ENCODE results near the gene MYO10.
"Not testable (repeated sequence)": the region's sequence is repeated elsewhere in the genome, so short reads cannot be mapped to it uniquely, and the experiment has no call there.

Gene MYO10

GRCh38 chr5:16723821-16724220 is 212.3 kb downstream of the MYO10 start:
- in situ Hi-C loops (cut with HindIII; ENCODE audit: low sequenced_read_pairs), result no loop called here

- in situ Hi-C loops (cut with HindIII; ENCODE audit: low sequenced_read_pairs), result no loop called here
These were observed 214.0 kb downstream of the MYO10 start for GRCh38 chr5:16722097-16722495.

GRCh38 chr5:16721151-16722096 is 214.7 kb downstream of the MYO10 start:
- in situ Hi-C loops (cut with HindIII; ENCODE audit: low sequenced_read_pairs), result no loop called here

- in situ Hi-C loops (cut with HindIII; ENCODE audit: low sequenced_read_pairs), result not testable (repeated sequence)
These were observed 218.1 kb downstream of the MYO10 start for GRCh38 chr5:16718036-16718435.

- in situ Hi-C loops (cut with HindIII; ENCODE audit: low sequenced_read_pairs), result no loop called here
These were observed 222.6 kb downstream of the MYO10 start for GRCh38 chr5:16713386-16713928.

GRCh38 chr5:16712620-16713019 is 223.5 kb downstream of the MYO10 start:
- in situ Hi-C loops (cut with HindIII; ENCODE audit: low sequenced_read_pairs), result no loop called here

- in situ Hi-C loops (cut with HindIII; ENCODE audit: low sequenced_read_pairs), result no loop called here
These were observed 223.9 kb downstream of the MYO10 start for GRCh38 chr5:16712178-16712577.

GRCh38 chr5:16709691-16710433 is 226.2 kb downstream of the MYO10 start:
- in situ Hi-C loops (cut with HindIII; ENCODE audit: low sequenced_read_pairs), result no loop called here

GRCh38 chr5:16707869-16708192 is 228.3 kb downstream of the MYO10 start:
- in situ Hi-C loops (cut with HindIII; ENCODE audit: low sequenced_read_pairs), result no loop called here

- in situ Hi-C loops (cut with HindIII; ENCODE audit: low sequenced_read_pairs), result no loop called here
These were observed 228.8 kb downstream of the MYO10 start for GRCh38 chr5:16707168-16707868.

- in situ Hi-C loops (cut with HindIII; ENCODE audit: low sequenced_read_pairs), result no loop called here
These were observed 231.1 kb downstream of the MYO10 start for GRCh38 chr5:16704945-16705344.

GRCh38 chr5:16702964-16703363 is 233.1 kb downstream of the MYO10 start:
- in situ Hi-C loops (cut with HindIII; ENCODE audit: low sequenced_read_pairs), result no loop called here

- in situ Hi-C loops (cut with HindIII; ENCODE audit: low sequenced_read_pairs), result no loop called here
These were observed 234.7 kb downstream of the MYO10 start for GRCh38 chr5:16701134-16702099.

GRCh38 chr5:16700081-16700480 is 236.0 kb downstream of the MYO10 start:
- in situ Hi-C loops (cut with HindIII; ENCODE audit: low sequenced_read_pairs), result no loop called here

- in situ Hi-C loops (cut with HindIII; ENCODE audit: low sequenced_read_pairs), result loop anchor here (25.0 kb wide), 1 partner anchor 492 kb away; no protein-coding TSS in a partner anchor
These were observed 240.3 kb downstream of the MYO10 start for GRCh38 chr5:16695779-16696178.

GRCh38 chr5:16693879-16694278 is 242.2 kb downstream of the MYO10 start:
- in situ Hi-C loops (cut with HindIII; ENCODE audit: low sequenced_read_pairs), result loop anchor here (25.0 kb wide), 1 partner anchor 493 kb away; no protein-coding TSS in a partner anchor

GRCh38 chr5:16691731-16692130 is 244.4 kb downstream of the MYO10 start:
- in situ Hi-C loops (cut with HindIII; ENCODE audit: low sequenced_read_pairs), result loop anchor here (25.0 kb wide), 1 partner anchor 496 kb away; no protein-coding TSS in a partner anchor

- in situ Hi-C loops (cut with HindIII; ENCODE audit: low sequenced_read_pairs), result loop anchor here (25.0 kb wide), 1 partner anchor 497 kb away; no protein-coding TSS in a partner anchor
These were observed 245.7 kb downstream of the MYO10 start for GRCh38 chr5:16690243-16690852.

- in situ Hi-C loops (cut with HindIII; ENCODE audit: low sequenced_read_pairs), result loop anchor here (25.0 kb wide), 1 partner anchor 499 kb away; no protein-coding TSS in a partner anchor
These were observed 248.2 kb downstream of the MYO10 start for GRCh38 chr5:16687898-16688297.

Measured in DLD1 (cell line).